Measurements from ENCODE around the gene IFT74.

The IFT74 gene

GRCh38 chr9:26955921-26956859 is at the start of gene IFT74:
TSS of gene IFT74 (plus strand) at chr9:26956412. CDS start at chr9:26961968, 5,556 bp downstream.
- DNase-seq, result peak; percentile 85

GRCh38 chr9:26913138-26913668 is 43.0 kb upstream of the IFT74 start:
- no peak for DNase-seq

GRCh38 chr9:26919698-26920097 is 36.5 kb upstream of the IFT74 start:
- DNase-seq, result no peak

GRCh38 chr9:26925609-26926008 is 30.6 kb upstream of the IFT74 start:
- DNase-seq, result no peak

- no peak for DNase-seq
These were observed 27.2 kb upstream of the IFT74 start for GRCh38 chr9:26928902-26929495.

GRCh38 chr9:26935847-26936246 is 20.4 kb upstream of the IFT74 start:
- no peak for DNase-seq

GRCh38 chr9:26937816-26938371 is 18.3 kb upstream of the IFT74 start:
- no peak for DNase-seq

GRCh38 chr9:26939955-26940711 is 16.1 kb upstream of the IFT74 start:
- DNase-seq, result no peak

- DNase-seq, result no peak
These were observed 15.4 kb upstream of the IFT74 start for GRCh38 chr9:26940779-26941178.

- no peak for DNase-seq
These were observed 10.6 kb upstream of the IFT74 start for GRCh38 chr9:26945591-26945990.

- DNase-seq, result peak; percentile 31
These were observed 9.2 kb upstream of the IFT74 start, which contains the start of gene PLAA for GRCh38 chr9:26946753-26947727. TSS of gene PLAA (minus strand) at chr9:26947242. CDS start at chr9:26947045, 197 bp downstream.

GRCh38 chr9:26947736-26948135 is 8.5 kb upstream of the IFT74 start:
- no peak for DNase-seq

- no peak for DNase-seq
These were observed 6.6 kb upstream of the IFT74 start for GRCh38 chr9:26949637-26950069.

GRCh38 chr9:26950521-26950920 is 5.7 kb upstream of the IFT74 start:
- no peak for DNase-seq

GRCh38 chr9:26951794-26952193 is 4.4 kb upstream of the IFT74 start:
- no peak for DNase-seq

- DNase-seq, result no peak
These were observed 2.1 kb upstream of the IFT74 start for GRCh38 chr9:26954050-26954508.

GRCh38 chr9:26955222-26955903 is 849 bp upstream of the IFT74 start:
- no peak for DNase-seq

GRCh38 chr9:26956860-26957233 is 635 bp downstream of the IFT74 start:
- DNase-seq, result no peak

GRCh38 chr9:26971721-26972120 is 15.5 kb downstream of the IFT74 start:
- no peak for DNase-seq

GRCh38 chr9:26973989-26974388 is 17.8 kb downstream of the IFT74 start:
- no peak for DNase-seq

GRCh38 chr9:26974927-26975326 is 18.7 kb downstream of the IFT74 start:
- DNase-seq, result no peak

Data from NCI-H524 treated with DMSO at 0.1 percent for 48 hours (cell line).